HEK293 (cell line): ENCODE results near the gene SH3BP5L.

Source experiments
- CTCF ChIP-seq: fragments of 450-650 bp; formaldehyde crosslinking; IDR thresholded peaks from 2 replicates; pipeline ENCODE4 v1.5.1; 2016; ENCODE audit warnings: missing biosample characterization, missing genetic modification characterization
- HOXD13 ChIP-seq: sonication (generic); formaldehyde crosslinking; IDR thresholded peaks from 2 replicates; pipeline ENCODE4 v1.8.0; 2022; ENCODE audit warnings: missing genetic modification reagents, borderline replicate concordance
- ZNF239 ChIP-seq: fragments of 450-650 bp; formaldehyde crosslinking; IDR thresholded peaks from 2 replicates; pipeline ENCODE4 v1.5.1; 2016; ENCODE audit warnings: missing biosample characterization, missing genetic modification characterization
- ZNF274 ChIP-seq, 2 experiments: fragments of 200-500 bp in 1 of 2; fragments of 450-650 bp in 1 of 2; sonication (Bioruptor generic) in 1 of 2; formaldehyde crosslinking in 1 of 2; IDR thresholded peaks; 2 replicates each; pipeline versions ENCODE4 v1.5.1 to v1.6.1; 2014 to 2016; ENCODE audit warnings: borderline replicate concordance in 1 of 2, inconsistent platforms in 1 of 2, low read length in 1 of 2, missing biosample characterization in 1 of 2, missing genetic modification characterization in 1 of 2
- ZSCAN4 ChIP-seq: fragments of 450-650 bp; formaldehyde crosslinking; IDR thresholded peaks from 2 replicates; pipeline ENCODE4 v1.5.1; 2017; ENCODE audit warnings: missing biosample characterization, missing genetic modification characterization

- no peak for TF ChIP-seq CTCF (tag by site-specific recombination)
- no peak for TF ChIP-seq ZSCAN4 (tag by site-specific recombination)
- TF ChIP-seq ZNF274 (IDR thresholded peaks at IDR 0.05; ENCODE audit: low read length), result no peak
- no peak for TF ChIP-seq ZNF274 (tag by site-specific recombination; IDR thresholded peaks at IDR 0.05; ENCODE audit: borderline replicate concordance)
- no peak for TF ChIP-seq HOXD13 (CRISPR knock-in tag)
- TF ChIP-seq ZNF239 (tag by site-specific recombination), result no peak
These were observed 6.1 kb upstream of the SH3BP5L start for GRCh38 chr1:248831842-248832241.
